Liver (tissue), 9 donors: ENCODE data around the gene CHN2. TPM values are rescaled to one million over a fixed set of nuclear protein-coding genes. Genes with fewer than 3 reads are reported as not detected.

Experiments used
- DNase-seq: peaks from one replicate; pipeline ENCODE4 v3.0.0-alpha.2; 2017; ENCODE audit warnings: low spot score
- H3K27ac ChIP-seq, 2 donors: one replicate each; pipeline ENCODE4 v1.7.0; 2013; ENCODE audit warnings: inconsistent platforms in 2 of 2, low read length in 2 of 2, control low read depth in 1 of 2, low read depth in 1 of 2, mild to moderate bottlenecking in 1 of 2
- H3K27me3 ChIP-seq, 4 donors: one replicate each; pipeline versions ENCODE4 v1.6.1 to v1.7.0; 2013; ENCODE audit warnings: low read length in 3 of 4, inconsistent platforms in 1 of 4, mild to moderate bottlenecking in 1 of 4, moderate library complexity in 1 of 4; ENCODE audit not compliant: control insufficient read depth in 4 of 4, insufficient read depth in 4 of 4
- H3K36me3 ChIP-seq, 4 donors: one replicate each; pipeline versions ENCODE4 v1.6.1 to v1.7.0; 2013; ENCODE audit warnings: low read length in 3 of 4, mild to moderate bottlenecking in 3 of 4, low read depth in 1 of 4, moderate library complexity in 1 of 4; ENCODE audit not compliant: control insufficient read depth in 4 of 4, insufficient read depth in 3 of 4
- H3K4me1 ChIP-seq, 4 donors: one replicate each; pipeline versions ENCODE4 v1.6.1 to v1.7.0; 2013; ENCODE audit warnings: low read length in 3 of 4, mild to moderate bottlenecking in 3 of 4, moderate library complexity in 1 of 4; ENCODE audit not compliant: control insufficient read depth in 4 of 4, insufficient read depth in 4 of 4
- H3K4me3 ChIP-seq, 3 donors: one replicate each; pipeline versions ENCODE4 v1.6.1 to v1.7.0; 2013; ENCODE audit warnings: low read length in 3 of 3, control low read depth in 1 of 3, low read depth in 1 of 3, mild to moderate bottlenecking in 1 of 3
- H3K9ac ChIP-seq, 2 donors: one replicate each; pipeline ENCODE4 v1.7.0; 2013; ENCODE audit warnings: low read length in 2 of 2, mild to moderate bottlenecking in 2 of 2, moderate library complexity in 2 of 2, control low read depth in 1 of 2, low read depth in 1 of 2
- H3K9me3 ChIP-seq, 4 donors: one replicate each; pipeline versions ENCODE4 v1.6.1 to v1.7.0; 2013; ENCODE audit warnings: low read length in 3 of 4; ENCODE audit not compliant: control insufficient read depth in 4 of 4
- EGR1 ChIP-seq, 2 donors: IDR thresholded peaks; 2 replicates each; pipeline ENCODE4 v1.6.1; 2016 to 2018; ENCODE audit warnings: antibody characterized with exemption in 2 of 2, low read depth in 2 of 2
- FOXA1 ChIP-seq: IDR thresholded peaks from 2 replicates; pipeline ENCODE4 v1.6.1; 2016; ENCODE audit warnings: antibody characterized with exemption
- FOXA2 ChIP-seq: IDR thresholded peaks from 2 replicates; pipeline ENCODE4 v1.6.1; 2016; ENCODE audit warnings: antibody characterized with exemption
- GABPA ChIP-seq, 2 donors: IDR thresholded peaks in 1 of 2; conservative IDR thresholded peaks in 1 of 2; 2 replicates each; pipeline ENCODE4 v1.6.1; 2016; ENCODE audit warnings: antibody characterized with exemption in 2 of 2, mild to moderate bottlenecking in 1 of 2, moderate library complexity in 1 of 2
- HNF4A ChIP-seq, 2 donors: conservative IDR thresholded peaks; 2 replicates each; pipeline ENCODE4 v1.6.1; 2016; ENCODE audit warnings: antibody characterized with exemption in 2 of 2, mild to moderate bottlenecking in 2 of 2
- HNF4G ChIP-seq: IDR thresholded peaks from 2 replicates; pipeline ENCODE4 v1.6.1; 2016; ENCODE audit warnings: antibody characterized with exemption
- JUND ChIP-seq, 2 donors: IDR thresholded peaks; 2 replicates each; pipeline ENCODE4 v1.6.1; 2016; ENCODE audit warnings: antibody characterized with exemption in 2 of 2
- NR2F2 ChIP-seq: IDR thresholded peaks from 2 replicates; pipeline ENCODE4 v1.6.1; 2016; ENCODE audit warnings: antibody characterized with exemption
- RAD21 ChIP-seq, 2 donors: IDR thresholded peaks; 2 replicates each; pipeline ENCODE4 v1.6.1; 2016; ENCODE audit warnings: antibody characterized with exemption in 2 of 2, mild to moderate bottlenecking in 2 of 2
- RXRA ChIP-seq, 2 donors: IDR thresholded peaks; 2 replicates each; pipeline ENCODE4 v1.6.1; 2017 to 2018; ENCODE audit warnings: antibody characterized with exemption in 2 of 2, mild to moderate bottlenecking in 1 of 2
- SP1 ChIP-seq: IDR thresholded peaks from 2 replicates; pipeline ENCODE4 v1.6.1; 2018; ENCODE audit warnings: antibody characterized with exemption, mild to moderate bottlenecking
- TAF1 ChIP-seq: conservative IDR thresholded peaks from 2 replicates; pipeline ENCODE4 v1.6.1; 2016; ENCODE audit warnings: antibody characterized with exemption, mild to moderate bottlenecking
- YY1 ChIP-seq: IDR thresholded peaks from 2 replicates; pipeline ENCODE4 v1.6.1; 2016; ENCODE audit warnings: antibody characterized with exemption, mild to moderate bottlenecking
- WGBS: extraction: QIAGEN DNeasy Blood & Tissue Kit; methylation state at CpG from one replicate; pipeline ENCODE4 v1.1.7; 2013; 5-methylcytosine and 5-hydroxymethylcytosine counted together
- polyA plus RNA-seq, 2 donors: library from polyadenylated mRNA; stranded (reverse) in 1 of 2; unstranded in 1 of 2; fragments of 200-250 nt in 1 of 2; fragments of >200 nt in 1 of 2; fragmentation: Nextera tagmentation in 1 of 2; extraction: Ambion mirVana in 1 of 2; gene quantifications; one replicate each; pipeline versions ENCODE4 v1.2.1 to v1.2.3, GENCODE V29; 2013 to 2015
- total RNA-seq, 2 donors: library from RNA; depleted of rRNA; stranded (reverse); fragments of >200 nt; gene quantifications; one replicate each; pipeline ENCODE4 v1.2.3, GENCODE V29; 2014
- TF ChIP-seq, protein P1 (sequence below): IDR thresholded peaks from 2 replicates; pipeline ENCODE4 v1.6.1; 2016; ENCODE audit warnings: antibody characterized with exemption
- TF ChIP-seq, protein P2 (sequence below): IDR thresholded peaks from 2 replicates; pipeline ENCODE4 v1.6.1; 2016; ENCODE audit warnings: antibody characterized with exemption
- TF ChIP-seq, protein P3 (sequence below): fragments of 150-350 bp; IDR thresholded peaks from 2 replicates; pipeline ENCODE4 v1.5.1; 2017; ENCODE audit warnings: improper control_type of control experiment, low read depth, low read length; ENCODE audit not compliant: missing input control
- TF ChIP-seq, protein P4 (sequence below): IDR thresholded peaks from 2 replicates; pipeline ENCODE4 v1.6.1; 2016; ENCODE audit warnings: antibody characterized with exemption, mild to moderate bottlenecking
- TF ChIP-seq, protein P5 (sequence below): IDR thresholded peaks from 2 replicates; pipeline ENCODE4 v1.6.1; 2016; ENCODE audit warnings: antibody characterized with exemption
- donor health status: healthy.
- donor health status: healthy.
- donor health status: healthy.
- donor health status: healthy.
- donor health status: healthy.

CHN2 gene
- total and polyA plus RNA-seq, 4 donors: 8.3 to 25.4 (median 17.8) TPM

DNA sequence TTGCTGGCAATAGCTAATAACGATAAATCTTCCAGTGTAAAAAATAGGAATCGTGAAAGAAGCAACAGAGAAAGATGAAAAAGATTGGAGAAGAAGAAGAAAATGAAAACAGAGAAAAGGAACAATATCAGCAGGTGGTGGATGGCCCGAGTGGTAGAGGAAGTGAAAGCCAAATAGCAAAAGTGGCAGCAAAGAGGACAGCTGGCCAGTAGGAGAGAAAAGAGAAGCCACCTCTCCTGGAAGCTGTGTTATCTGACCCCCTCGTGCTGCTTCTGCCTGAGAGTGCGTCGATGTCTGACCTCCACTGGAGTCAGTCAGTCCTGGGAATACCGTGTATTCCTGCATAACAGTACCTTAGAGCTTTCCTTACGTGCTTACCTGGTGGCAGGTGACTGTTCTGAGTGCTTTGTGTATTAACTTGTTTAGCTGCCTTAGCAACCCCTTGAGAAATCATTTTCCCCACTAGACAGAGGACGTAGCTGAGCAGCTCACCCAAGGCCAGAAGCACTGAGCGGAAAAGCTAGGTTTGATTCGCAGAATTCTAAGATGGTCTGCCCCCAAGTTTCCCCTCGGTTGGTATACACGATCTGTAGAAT is 88.3 kb downstream of the CHN2 start:
- DNase-seq: no peak
- TF ChIP-seq HNF4G (no peak), SP1 (no peak), GABPA (IDR thresholded peaks at IDR 0.05 in 1 of 2, conservative IDR thresholded peaks at IDR 0.05 in 1 of 2) (no peak), YY1 (no peak)
- TF ChIP-seq, protein P1, sequence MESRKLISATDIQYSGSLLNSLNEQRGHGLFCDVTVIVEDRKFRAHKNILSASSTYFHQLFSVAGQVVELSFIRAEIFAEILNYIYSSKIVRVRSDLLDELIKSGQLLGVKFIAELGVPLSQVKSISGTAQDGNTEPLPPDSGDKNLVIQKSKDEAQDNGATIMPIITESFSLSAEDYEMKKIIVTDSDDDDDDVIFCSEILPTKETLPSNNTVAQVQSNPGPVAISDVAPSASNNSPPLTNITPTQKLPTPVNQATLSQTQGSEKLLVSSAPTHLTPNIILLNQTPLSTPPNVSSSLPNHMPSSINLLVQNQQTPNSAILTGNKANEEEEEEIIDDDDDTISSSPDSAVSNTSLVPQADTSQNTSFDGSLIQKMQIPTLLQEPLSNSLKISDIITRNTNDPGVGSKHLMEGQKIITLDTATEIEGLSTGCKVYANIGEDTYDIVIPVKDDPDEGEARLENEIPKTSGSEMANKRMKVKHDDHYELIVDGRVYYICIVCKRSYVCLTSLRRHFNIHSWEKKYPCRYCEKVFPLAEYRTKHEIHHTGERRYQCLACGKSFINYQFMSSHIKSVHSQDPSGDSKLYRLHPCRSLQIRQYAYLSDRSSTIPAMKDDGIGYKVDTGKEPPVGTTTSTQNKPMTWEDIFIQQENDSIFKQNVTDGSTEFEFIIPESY: no peak
- peak overlapping the region; percentile 51 to 62 for H3K27ac ChIP-seq
- whole genome bisulfite sequencing: 67% methylated on average over 13 of the region's 13 CpGs
- no peaks in the 10 kb centered on the region for H3K36me3 ChIP-seq
- no peaks in the 10 kb centered on the region for H3K9me3 ChIP-seq
- H3K4me3 ChIP-seq: no peak overlapping the region
- no peak overlapping the region for H3K9ac ChIP-seq
- peaks cover 5 to 45% (median 28%) of the 10 kb centered on the region in 4 donors for H3K4me1 ChIP-seq
- no peaks in the 10 kb centered on the region for H3K27me3 ChIP-seq

DNA sequence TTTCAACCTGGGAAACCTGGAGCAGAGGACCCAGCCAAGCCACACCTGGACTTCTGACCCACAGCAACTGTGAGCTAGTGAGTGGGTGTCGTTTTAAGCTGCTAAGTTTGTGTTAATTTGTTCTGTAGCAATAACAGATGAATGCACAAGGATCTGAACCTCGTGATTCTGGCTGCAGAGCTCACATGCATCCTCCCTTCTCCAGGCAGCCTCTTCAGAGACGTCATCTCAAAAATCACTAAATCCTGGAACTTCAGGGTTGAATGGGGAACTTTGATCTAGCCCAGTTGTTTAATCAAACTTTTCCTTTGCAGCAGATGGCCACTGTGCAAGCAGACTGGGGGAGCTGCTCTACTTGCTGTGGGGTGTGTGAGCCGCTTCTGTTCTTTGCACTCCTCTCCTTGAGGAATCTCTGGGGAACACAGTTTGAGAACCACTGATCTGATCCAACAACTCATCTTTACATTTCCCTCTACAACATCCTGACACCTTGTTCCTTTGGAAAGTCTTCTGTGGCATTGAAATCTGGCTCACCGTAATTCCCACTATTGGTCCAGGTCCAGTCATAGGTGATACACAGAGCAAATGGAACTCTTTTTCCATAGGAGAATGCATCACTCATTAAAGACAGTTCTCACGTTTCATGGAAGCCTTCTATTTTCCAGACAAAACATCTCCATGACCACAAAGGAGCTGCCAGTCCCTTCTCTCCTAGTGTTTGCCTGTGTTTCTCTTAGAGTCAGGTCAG is 90.3 kb downstream of the CHN2 start:
- Histone ChIP-seq H3K36me3 (no peaks in the 10 kb centered on the region), H3K4me1 (peaks cover 7 to 50% (median 25%) of the 10 kb centered on the region in 4 donors), H3K9ac (no peak overlapping the region), H3K9me3 (no peaks in the 10 kb centered on the region), H3K27me3 (no peaks in the 10 kb centered on the region), H3K4me3 (no peak overlapping the region), H3K27ac (peak overlapping the region; percentile 31 to 56)
- no peak for DNase-seq
- 44% methylated on average over 6 of the region's 6 CpGs for WGBS
- TF ChIP-seq EGR1 (IDR thresholded peaks at IDR 0.05; ENCODE audit: low read depth in 2 of 2): no peak
- peak; percentile 10 to 51 for TF ChIP-seq JUND (IDR thresholded peaks at IDR 0.05)
- peak; percentile 62 for TF ChIP-seq YY1
- peak in 1 of 2 donors; percentile 17 for TF ChIP-seq RAD21 (IDR thresholded peaks at IDR 0.05)
- peak; percentile 22 to 52 for TF ChIP-seq RXRA (IDR thresholded peaks at IDR 0.05)
- TF ChIP-seq, protein P2, sequence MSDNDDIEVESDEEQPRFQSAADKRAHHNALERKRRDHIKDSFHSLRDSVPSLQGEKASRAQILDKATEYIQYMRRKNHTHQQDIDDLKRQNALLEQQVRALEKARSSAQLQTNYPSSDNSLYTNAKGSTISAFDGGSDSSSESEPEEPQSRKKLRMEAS: peak; percentile 48
- TF ChIP-seq, protein P1: no peak
- TF ChIP-seq, protein P3, sequence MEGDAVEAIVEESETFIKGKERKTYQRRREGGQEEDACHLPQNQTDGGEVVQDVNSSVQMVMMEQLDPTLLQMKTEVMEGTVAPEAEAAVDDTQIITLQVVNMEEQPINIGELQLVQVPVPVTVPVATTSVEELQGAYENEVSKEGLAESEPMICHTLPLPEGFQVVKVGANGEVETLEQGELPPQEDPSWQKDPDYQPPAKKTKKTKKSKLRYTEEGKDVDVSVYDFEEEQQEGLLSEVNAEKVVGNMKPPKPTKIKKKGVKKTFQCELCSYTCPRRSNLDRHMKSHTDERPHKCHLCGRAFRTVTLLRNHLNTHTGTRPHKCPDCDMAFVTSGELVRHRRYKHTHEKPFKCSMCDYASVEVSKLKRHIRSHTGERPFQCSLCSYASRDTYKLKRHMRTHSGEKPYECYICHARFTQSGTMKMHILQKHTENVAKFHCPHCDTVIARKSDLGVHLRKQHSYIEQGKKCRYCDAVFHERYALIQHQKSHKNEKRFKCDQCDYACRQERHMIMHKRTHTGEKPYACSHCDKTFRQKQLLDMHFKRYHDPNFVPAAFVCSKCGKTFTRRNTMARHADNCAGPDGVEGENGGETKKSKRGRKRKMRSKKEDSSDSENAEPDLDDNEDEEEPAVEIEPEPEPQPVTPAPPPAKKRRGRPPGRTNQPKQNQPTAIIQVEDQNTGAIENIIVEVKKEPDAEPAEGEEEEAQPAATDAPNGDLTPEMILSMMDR: no peak
- no peak for TF ChIP-seq NR2F2
- TF ChIP-seq, protein P4, sequence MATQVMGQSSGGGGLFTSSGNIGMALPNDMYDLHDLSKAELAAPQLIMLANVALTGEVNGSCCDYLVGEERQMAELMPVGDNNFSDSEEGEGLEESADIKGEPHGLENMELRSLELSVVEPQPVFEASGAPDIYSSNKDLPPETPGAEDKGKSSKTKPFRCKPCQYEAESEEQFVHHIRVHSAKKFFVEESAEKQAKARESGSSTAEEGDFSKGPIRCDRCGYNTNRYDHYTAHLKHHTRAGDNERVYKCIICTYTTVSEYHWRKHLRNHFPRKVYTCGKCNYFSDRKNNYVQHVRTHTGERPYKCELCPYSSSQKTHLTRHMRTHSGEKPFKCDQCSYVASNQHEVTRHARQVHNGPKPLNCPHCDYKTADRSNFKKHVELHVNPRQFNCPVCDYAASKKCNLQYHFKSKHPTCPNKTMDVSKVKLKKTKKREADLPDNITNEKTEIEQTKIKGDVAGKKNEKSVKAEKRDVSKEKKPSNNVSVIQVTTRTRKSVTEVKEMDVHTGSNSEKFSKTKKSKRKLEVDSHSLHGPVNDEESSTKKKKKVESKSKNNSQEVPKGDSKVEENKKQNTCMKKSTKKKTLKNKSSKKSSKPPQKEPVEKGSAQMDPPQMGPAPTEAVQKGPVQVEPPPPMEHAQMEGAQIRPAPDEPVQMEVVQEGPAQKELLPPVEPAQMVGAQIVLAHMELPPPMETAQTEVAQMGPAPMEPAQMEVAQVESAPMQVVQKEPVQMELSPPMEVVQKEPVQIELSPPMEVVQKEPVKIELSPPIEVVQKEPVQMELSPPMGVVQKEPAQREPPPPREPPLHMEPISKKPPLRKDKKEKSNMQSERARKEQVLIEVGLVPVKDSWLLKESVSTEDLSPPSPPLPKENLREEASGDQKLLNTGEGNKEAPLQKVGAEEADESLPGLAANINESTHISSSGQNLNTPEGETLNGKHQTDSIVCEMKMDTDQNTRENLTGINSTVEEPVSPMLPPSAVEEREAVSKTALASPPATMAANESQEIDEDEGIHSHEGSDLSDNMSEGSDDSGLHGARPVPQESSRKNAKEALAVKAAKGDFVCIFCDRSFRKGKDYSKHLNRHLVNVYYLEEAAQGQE: no peak
- TF ChIP-seq FOXA1: no peak
- TF ChIP-seq SP1: peak; percentile 76
- TF ChIP-seq HNF4A (conservative IDR thresholded peaks at IDR 0.05): peak; percentile 80 to 88
- TF ChIP-seq, protein P5, sequence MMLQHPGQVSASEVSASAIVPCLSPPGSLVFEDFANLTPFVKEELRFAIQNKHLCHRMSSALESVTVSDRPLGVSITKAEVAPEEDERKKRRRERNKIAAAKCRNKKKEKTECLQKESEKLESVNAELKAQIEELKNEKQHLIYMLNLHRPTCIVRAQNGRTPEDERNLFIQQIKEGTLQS: no peak
- TF ChIP-seq FOXA2: no peak
- no peak for TF ChIP-seq TAF1
- peak; percentile 23 for TF ChIP-seq HNF4G
- no peak for TF ChIP-seq GABPA (IDR thresholded peaks at IDR 0.05 in 1 of 2, conservative IDR thresholded peaks at IDR 0.05 in 1 of 2)
